ENCODE measurements around the gene GABARAPL2. TPM values are rescaled to one million over a fixed set of nuclear protein-coding genes. Genes with fewer than 3 reads are reported as not detected.

The GABARAPL2 gene
- total RNA-seq, result 100 to 1,000 TPM in 2 of 4 donors, 10 to 100 TPM in 2; 74.6 to 118 (median 105) TPM

GRCh38 chr16:75566040-75566757, at the start of gene GABARAPL2:
Gene GABARAPL2, plus strand, starts transcription at chr16:75566379. Its CDS starts 108 bp downstream, at chr16:75566487.
- TF ChIP-seq CTCF (IDR thresholded peaks at IDR 0.05; ENCODE audit: low read depth), result no peak

- TF ChIP-seq CTCF (IDR thresholded peaks at IDR 0.05; ENCODE audit: low read depth), result no peak
Observed at GRCh38 chr16:75519175-75519574, 47.0 kb upstream of the GABARAPL2 start.

- TF ChIP-seq CTCF (IDR thresholded peaks at IDR 0.05; ENCODE audit: low read depth), result no peak
Observed at GRCh38 chr16:75526032-75526790, 40.0 kb upstream of the GABARAPL2 start.

GRCh38 chr16:75527825-75528299, 38.3 kb upstream of the GABARAPL2 start:
- TF ChIP-seq CTCF (IDR thresholded peaks at IDR 0.05; ENCODE audit: low read depth), result no peak

- TF ChIP-seq CTCF (IDR thresholded peaks at IDR 0.05; ENCODE audit: low read depth), result no peak
Observed at GRCh38 chr16:75529056-75529905, 36.9 kb upstream of the GABARAPL2 start.

GRCh38 chr16:75529959-75530358, 36.2 kb upstream of the GABARAPL2 start:
- TF ChIP-seq CTCF (IDR thresholded peaks at IDR 0.05; ENCODE audit: low read depth), result no peak
